ENCODE measurements around the gene SNRPA.
A peak's percentile ranks its signal among the peaks of the same experiment; 100 is the strongest.

SNRPA gene

DNA sequence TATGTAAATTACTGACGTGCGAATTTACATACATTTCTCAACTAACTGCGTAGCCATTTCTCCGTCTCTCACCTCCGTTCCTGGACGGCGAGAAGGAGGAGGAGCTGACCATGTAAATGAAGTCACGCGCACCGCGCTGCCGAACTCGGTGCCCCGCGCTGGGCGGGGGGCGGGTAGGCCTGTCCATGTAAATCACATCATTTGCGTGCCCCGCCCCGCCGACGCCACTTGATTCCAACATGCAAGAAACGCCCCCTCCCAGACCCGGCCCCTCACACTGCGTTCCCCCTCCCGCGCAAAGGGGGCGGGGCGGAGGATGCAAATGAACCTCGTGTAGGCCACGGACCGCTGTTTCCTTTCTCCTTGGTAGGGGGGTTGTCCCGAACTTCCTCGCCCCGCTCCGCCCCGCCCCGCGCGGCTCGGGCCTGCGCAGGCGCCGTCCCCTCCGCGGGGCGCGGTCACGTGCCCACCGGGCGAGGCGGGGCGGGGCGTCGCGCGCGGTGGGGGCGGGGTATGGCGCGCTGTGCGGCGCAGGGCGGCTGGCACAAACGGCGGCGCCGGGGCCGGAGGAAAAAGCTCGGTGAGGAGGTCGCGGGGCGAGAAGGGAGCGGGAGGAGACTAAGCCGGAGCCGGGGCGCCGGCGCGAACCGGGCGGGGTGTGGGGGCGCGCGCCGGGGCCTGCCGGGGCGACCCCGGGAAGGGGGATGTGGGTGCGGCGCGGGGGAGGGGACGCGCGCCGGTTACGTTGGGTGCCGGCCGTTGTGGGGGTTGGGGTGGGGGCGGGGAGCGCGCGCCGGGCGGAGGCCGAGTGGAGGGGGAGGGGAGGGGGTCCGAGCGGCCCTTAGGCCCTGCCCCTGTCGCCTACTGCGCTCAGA, 47.9 kb downstream of the SNRPA start, which contains the start of gene EGLN2 (continued):
- TF ChIP-seq, protein P1, sequence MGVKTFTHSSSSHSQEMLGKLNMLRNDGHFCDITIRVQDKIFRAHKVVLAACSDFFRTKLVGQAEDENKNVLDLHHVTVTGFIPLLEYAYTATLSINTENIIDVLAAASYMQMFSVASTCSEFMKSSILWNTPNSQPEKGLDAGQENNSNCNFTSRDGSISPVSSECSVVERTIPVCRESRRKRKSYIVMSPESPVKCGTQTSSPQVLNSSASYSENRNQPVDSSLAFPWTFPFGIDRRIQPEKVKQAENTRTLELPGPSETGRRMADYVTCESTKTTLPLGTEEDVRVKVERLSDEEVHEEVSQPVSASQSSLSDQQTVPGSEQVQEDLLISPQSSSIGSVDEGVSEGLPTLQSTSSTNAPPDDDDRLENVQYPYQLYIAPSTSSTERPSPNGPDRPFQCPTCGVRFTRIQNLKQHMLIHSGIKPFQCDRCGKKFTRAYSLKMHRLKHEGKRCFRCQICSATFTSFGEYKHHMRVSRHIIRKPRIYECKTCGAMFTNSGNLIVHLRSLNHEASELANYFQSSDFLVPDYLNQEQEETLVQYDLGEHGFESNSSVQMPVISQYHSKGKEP (tag by site-specific recombination; IDR thresholded peaks at IDR 0.05): peak; percentile 32; the same call in 1 of the 2 replicates
- TF ChIP-seq ZFHX2 (tag by site-specific recombination; conservative IDR thresholded peaks at IDR 0.05): peak; percentile 82
- TF ChIP-seq ZNF174 (tag by site-specific recombination; IDR thresholded peaks at IDR 0.05): no peak
- TF ChIP-seq ZBTB17 (tag by site-specific recombination; IDR thresholded peaks at IDR 0.05): peak; percentile 12
- TF ChIP-seq MEIS1 (CRISPR knock-in tag; IDR thresholded peaks at IDR 0.05; ENCODE audit: borderline replicate concordance): no peak
- peak; percentile 99; the same call in 1 of the 2 replicates for TF ChIP-seq ZNF664 (tag by site-specific recombination; IDR thresholded peaks at IDR 0.05)
- peak; percentile 14; the same call in 1 of the 2 replicates for TF ChIP-seq ZNF394 (tag by site-specific recombination; IDR thresholded peaks at IDR 0.05; ENCODE audit: borderline replicate concordance)
- peak; percentile 99 for TF ChIP-seq SP3 (tag by site-specific recombination; IDR thresholded peaks at IDR 0.05)
- TF ChIP-seq GLI2 (tag by site-specific recombination; IDR thresholded peaks at IDR 0.05; ENCODE audit: borderline replicate concordance, low read depth): no peak
- TF ChIP-seq ZNF629 (tag by site-specific recombination; IDR thresholded peaks at IDR 0.05): peak; percentile 82
- peak; percentile 97 for TF ChIP-seq KLF9 (tag by site-specific recombination; IDR thresholded peaks at IDR 0.05; ENCODE audit: low read depth)
- TF ChIP-seq, protein P2, sequence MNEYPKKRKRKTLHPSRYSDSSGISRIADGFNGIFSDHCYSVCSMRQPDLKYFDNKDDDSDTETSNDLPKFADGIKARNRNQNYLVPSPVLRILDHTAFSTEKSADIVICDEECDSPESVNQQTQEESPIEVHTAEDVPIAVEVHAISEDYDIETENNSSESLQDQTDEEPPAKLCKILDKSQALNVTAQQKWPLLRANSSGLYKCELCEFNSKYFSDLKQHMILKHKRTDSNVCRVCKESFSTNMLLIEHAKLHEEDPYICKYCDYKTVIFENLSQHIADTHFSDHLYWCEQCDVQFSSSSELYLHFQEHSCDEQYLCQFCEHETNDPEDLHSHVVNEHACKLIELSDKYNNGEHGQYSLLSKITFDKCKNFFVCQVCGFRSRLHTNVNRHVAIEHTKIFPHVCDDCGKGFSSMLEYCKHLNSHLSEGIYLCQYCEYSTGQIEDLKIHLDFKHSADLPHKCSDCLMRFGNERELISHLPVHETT (tag by site-specific recombination; IDR thresholded peaks at IDR 0.05): no peak
- TF ChIP-seq YY2 (tag by site-specific recombination; IDR thresholded peaks at IDR 0.05): no peak
- TF ChIP-seq, protein P3, sequence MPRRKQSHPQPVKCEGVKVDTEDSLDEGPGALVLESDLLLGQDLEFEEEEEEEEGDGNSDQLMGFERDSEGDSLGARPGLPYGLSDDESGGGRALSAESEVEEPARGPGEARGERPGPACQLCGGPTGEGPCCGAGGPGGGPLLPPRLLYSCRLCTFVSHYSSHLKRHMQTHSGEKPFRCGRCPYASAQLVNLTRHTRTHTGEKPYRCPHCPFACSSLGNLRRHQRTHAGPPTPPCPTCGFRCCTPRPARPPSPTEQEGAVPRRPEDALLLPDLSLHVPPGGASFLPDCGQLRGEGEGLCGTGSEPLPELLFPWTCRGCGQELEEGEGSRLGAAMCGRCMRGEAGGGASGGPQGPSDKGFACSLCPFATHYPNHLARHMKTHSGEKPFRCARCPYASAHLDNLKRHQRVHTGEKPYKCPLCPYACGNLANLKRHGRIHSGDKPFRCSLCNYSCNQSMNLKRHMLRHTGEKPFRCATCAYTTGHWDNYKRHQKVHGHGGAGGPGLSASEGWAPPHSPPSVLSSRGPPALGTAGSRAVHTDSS (tag by site-specific recombination; IDR thresholded peaks at IDR 0.05): no peak
- TF ChIP-seq KLF16 (tag by site-specific recombination; IDR thresholded peaks at IDR 0.05): peak; percentile 99
- TF ChIP-seq GLIS1 (tag by site-specific recombination; IDR thresholded peaks at IDR 0.05): peak; percentile 86
- TF ChIP-seq, protein P4, sequence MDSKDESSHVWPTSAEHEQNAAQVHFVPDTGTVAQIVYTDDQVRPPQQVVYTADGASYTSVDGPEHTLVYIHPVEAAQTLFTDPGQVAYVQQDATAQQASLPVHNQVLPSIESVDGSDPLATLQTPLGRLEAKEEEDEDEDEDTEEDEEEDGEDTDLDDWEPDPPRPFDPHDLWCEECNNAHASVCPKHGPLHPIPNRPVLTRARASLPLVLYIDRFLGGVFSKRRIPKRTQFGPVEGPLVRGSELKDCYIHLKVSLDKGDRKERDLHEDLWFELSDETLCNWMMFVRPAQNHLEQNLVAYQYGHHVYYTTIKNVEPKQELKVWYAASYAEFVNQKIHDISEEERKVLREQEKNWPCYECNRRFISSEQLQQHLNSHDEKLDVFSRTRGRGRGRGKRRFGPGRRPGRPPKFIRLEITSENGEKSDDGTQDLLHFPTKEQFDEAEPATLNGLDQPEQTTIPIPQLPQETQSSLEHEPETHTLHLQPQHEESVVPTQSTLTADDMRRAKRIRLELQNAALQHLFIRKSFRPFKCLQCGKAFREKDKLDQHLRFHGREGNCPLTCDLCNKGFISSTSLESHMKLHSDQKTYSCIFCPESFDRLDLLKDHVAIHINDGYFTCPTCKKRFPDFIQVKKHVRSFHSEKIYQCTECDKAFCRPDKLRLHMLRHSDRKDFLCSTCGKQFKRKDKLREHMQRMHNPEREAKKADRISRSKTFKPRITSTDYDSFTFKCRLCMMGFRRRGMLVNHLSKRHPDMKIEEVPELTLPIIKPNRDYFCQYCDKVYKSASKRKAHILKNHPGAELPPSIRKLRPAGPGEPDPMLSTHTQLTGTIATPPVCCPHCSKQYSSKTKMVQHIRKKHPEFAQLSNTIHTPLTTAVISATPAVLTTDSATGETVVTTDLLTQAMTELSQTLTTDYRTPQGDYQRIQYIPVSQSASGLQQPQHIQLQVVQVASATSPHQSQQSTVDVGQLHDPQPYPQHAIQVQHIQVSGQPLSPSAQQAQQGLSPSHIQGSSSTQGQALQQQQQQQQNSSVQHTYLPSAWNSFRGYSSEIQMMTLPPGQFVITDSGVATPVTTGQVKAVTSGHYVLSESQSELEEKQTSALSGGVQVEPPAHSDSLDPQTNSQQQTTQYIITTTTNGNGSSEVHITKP (tag by site-specific recombination; IDR thresholded peaks at IDR 0.05): peak; percentile 94
- TF ChIP-seq ZFP3 (tag by site-specific recombination; IDR thresholded peaks at IDR 0.05; ENCODE audit: low read depth): no peak
- TF ChIP-seq, protein P5, sequence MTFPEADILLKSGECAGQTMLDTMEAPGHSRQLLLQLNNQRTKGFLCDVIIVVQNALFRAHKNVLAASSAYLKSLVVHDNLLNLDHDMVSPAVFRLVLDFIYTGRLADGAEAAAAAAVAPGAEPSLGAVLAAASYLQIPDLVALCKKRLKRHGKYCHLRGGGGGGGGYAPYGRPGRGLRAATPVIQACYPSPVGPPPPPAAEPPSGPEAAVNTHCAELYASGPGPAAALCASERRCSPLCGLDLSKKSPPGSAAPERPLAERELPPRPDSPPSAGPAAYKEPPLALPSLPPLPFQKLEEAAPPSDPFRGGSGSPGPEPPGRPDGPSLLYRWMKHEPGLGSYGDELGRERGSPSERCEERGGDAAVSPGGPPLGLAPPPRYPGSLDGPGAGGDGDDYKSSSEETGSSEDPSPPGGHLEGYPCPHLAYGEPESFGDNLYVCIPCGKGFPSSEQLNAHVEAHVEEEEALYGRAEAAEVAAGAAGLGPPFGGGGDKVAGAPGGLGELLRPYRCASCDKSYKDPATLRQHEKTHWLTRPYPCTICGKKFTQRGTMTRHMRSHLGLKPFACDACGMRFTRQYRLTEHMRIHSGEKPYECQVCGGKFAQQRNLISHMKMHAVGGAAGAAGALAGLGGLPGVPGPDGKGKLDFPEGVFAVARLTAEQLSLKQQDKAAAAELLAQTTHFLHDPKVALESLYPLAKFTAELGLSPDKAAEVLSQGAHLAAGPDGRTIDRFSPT (tag by site-specific recombination; IDR thresholded peaks at IDR 0.05): peak; percentile 90
- no peak for TF ChIP-seq ZNF292 (tag by site-specific recombination; IDR thresholded peaks at IDR 0.05; ENCODE audit: borderline replicate concordance, low read depth)
- peak; percentile 94 for TF ChIP-seq KLF10 (tag by site-specific recombination; IDR thresholded peaks at IDR 0.05)
- TF ChIP-seq PRDM1 (tag by site-specific recombination; IDR thresholded peaks at IDR 0.05): 0 out of 2 replicates have a peak, but pooled peaks have one; percentile 1
- no peak for TF ChIP-seq ZNF10 (tag by site-specific recombination; IDR thresholded peaks at IDR 0.05)
- peak; percentile 33; the same call in 1 of the 2 replicates for TF ChIP-seq ZNF24 (tag by site-specific recombination; IDR thresholded peaks at IDR 0.05)
- TF ChIP-seq ZNF701 (tag by site-specific recombination; IDR thresholded peaks at IDR 0.05): no peak
- TF ChIP-seq, protein P6, sequence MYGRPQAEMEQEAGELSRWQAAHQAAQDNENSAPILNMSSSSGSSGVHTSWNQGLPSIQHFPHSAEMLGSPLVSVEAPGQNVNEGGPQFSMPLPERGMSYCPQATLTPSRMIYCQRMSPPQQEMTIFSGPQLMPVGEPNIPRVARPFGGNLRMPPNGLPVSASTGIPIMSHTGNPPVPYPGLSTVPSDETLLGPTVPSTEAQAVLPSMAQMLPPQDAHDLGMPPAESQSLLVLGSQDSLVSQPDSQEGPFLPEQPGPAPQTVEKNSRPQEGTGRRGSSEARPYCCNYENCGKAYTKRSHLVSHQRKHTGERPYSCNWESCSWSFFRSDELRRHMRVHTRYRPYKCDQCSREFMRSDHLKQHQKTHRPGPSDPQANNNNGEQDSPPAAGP (tag by site-specific recombination; IDR thresholded peaks at IDR 0.05): peak; percentile 9; the same call in 1 of the 2 replicates
- 0 out of 2 replicates have a peak, but pooled peaks have one; percentile 16 for TF ChIP-seq ZNF600 (tag by site-specific recombination; IDR thresholded peaks at IDR 0.05)
- peak; percentile 20 for TF ChIP-seq ZNF335 (tag by site-specific recombination; conservative IDR thresholded peaks at IDR 0.05)
